Natural killer cell (primary cell): ENCODE data around the gene TNFAIP3. TPM values are rescaled to one million over a fixed set of nuclear protein-coding genes. Genes with fewer than 3 reads are reported as not detected.

Experiments used
- ATAC-seq, 3 donors: fragments of 150-1000 bp in 2 of 3; fragments of 200-7000 bp in 1 of 3; cut with Tn5 transposase; 1 replicate in 1 of 3; 2 replicates in 2 of 3; pipeline ENCODE4 v1.10.0; 2021; ENCODE audit warnings: mild to moderate bottlenecking in 2 of 3, moderate library complexity in 2 of 3
- DNase-seq, 2 donors: peaks; one replicate each; pipeline versions ENCODE4 v3.0.0 to v3.0.0-alpha.2; 2013 to 2021; ENCODE audit warnings: mixed read lengths in 1 of 2
- H3K27ac ChIP-seq: one replicate; pipeline ENCODE4 v1.5.1; 2013; ENCODE audit warnings: mild to moderate bottlenecking, low read length
- H3K27me3 ChIP-seq: one replicate; pipeline ENCODE4 v1.6.1; 2013; ENCODE audit warnings: low read length; ENCODE audit not compliant: control insufficient read depth, insufficient read depth
- H3K36me3 ChIP-seq: one replicate; pipeline ENCODE4 v1.6.1; 2013; ENCODE audit warnings: low read length; ENCODE audit not compliant: control insufficient read depth, insufficient read depth
- H3K4me1 ChIP-seq: one replicate; pipeline ENCODE4 v1.6.1; 2013; ENCODE audit warnings: low read length; ENCODE audit not compliant: control insufficient read depth, insufficient read depth
- H3K4me3 ChIP-seq: one replicate; pipeline ENCODE4 v1.5.1; 2013; ENCODE audit warnings: low read length
- H3K9me3 ChIP-seq: one replicate; pipeline ENCODE4 v1.6.1; 2013; ENCODE audit warnings: low read length; ENCODE audit not compliant: control insufficient read depth, insufficient read depth
- H3K27ac Mint-ChIP-seq, 2 donors: one replicate each; pipeline ENCODE4 v1.8.0; 2022; ENCODE audit warnings: mild to moderate bottlenecking in 2 of 2, mixed read lengths in 2 of 2, moderate library complexity in 1 of 2
- H3K27me3 Mint-ChIP-seq, 2 donors: one replicate each; pipeline ENCODE4 v1.8.0; 2022; ENCODE audit warnings: low read depth in 2 of 2, mixed read lengths in 2 of 2
- H3K36me3 Mint-ChIP-seq: one replicate; pipeline ENCODE4 v1.8.0; 2022; ENCODE audit warnings: mixed read lengths
- H3K4me1 Mint-ChIP-seq, 2 donors: one replicate each; pipeline ENCODE4 v1.8.0; 2022; ENCODE audit warnings: mixed read lengths in 2 of 2
- H3K4me3 Mint-ChIP-seq: one replicate; pipeline ENCODE4 v1.8.0; 2022; ENCODE audit warnings: mild to moderate bottlenecking, moderate library complexity, mixed read lengths
- H3K9me3 Mint-ChIP-seq, 2 donors: one replicate each; pipeline ENCODE4 v1.8.0; 2022; ENCODE audit warnings: mixed read lengths in 2 of 2
- WGBS: methylation state at CpG from one replicate; pipeline ENCODE4 v1.1.7; 2013; ENCODE audit warnings: missing lambda C conversion rate; ENCODE audit not compliant: insufficient coverage; 5-methylcytosine and 5-hydroxymethylcytosine counted together
- intact Hi-C: fragments of 100-400 bp; cut with micrococcal nuclease; formaldehyde crosslinking; loops from one replicate; pipeline ENCODE4 v1.14.2; 2022
- total RNA-seq, 4 donors: library from RNA; stranded (reverse); fragments of 120-200 nt in 1 of 4; gene quantifications; one replicate each; pipeline versions ENCODE4 v1.2.3 to v1.2.4, GENCODE V29; 2013 to 2022
- TF ChIP-seq, protein P1 (sequence below): fragments of 200-600 bp; IDR thresholded peaks from one replicate; pipeline ENCODE4 v1.8.0; 2022; ENCODE audit warnings: antibody characterized with exemption

The TNFAIP3 gene
- total RNA-seq, 3 donors from 2014 or later (not counting 1 experiment from before 2014, with no cell fraction given) = 1,163 to 1,298 (median 1,241) TPM

DNA sequence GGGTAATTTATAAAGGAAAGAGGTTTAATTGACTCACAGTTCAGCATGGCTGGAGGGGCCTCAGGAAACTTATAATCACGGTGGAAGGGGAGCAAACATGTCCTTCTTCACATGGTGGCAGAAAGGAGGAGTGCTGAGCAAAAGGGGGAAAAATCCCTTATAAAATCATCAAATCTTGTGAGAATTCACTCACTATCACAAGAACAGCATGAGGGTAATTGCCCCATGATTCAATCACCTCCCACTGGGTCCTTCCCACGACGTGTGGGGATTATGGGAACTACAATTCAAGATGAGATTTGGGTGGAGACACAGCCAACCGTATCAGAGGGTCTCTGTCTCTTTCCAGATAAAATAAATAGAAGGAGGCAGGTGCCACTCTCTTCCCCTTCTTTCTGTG lies 48.7 kb downstream of the TNFAIP3 start:
- no peaks in the 10 kb centered on the region for H3K9me3 Mint-ChIP-seq
- peaks cover 21 to 30% of the 10 kb centered on the region in 2 donors for H3K27me3 Mint-ChIP-seq
- H3K27me3 ChIP-seq = no peaks in the 10 kb centered on the region
- H3K36me3 ChIP-seq = no peaks in the 10 kb centered on the region
- no peak overlapping the region for H3K27ac ChIP-seq
- no peak for ATAC-seq
- intact Hi-C loops = no loop called here
- peaks cover 6% of the 10 kb centered on the region for H3K4me1 ChIP-seq
- H3K27ac Mint-ChIP-seq = no peak overlapping the region
- H3K36me3 Mint-ChIP-seq = peaks cover 7% of the 10 kb centered on the region
- no peak for DNase-seq
- peaks cover 10% of the 10 kb centered on the region in 2 donors for H3K4me1 Mint-ChIP-seq
- TF ChIP-seq, protein P1, sequence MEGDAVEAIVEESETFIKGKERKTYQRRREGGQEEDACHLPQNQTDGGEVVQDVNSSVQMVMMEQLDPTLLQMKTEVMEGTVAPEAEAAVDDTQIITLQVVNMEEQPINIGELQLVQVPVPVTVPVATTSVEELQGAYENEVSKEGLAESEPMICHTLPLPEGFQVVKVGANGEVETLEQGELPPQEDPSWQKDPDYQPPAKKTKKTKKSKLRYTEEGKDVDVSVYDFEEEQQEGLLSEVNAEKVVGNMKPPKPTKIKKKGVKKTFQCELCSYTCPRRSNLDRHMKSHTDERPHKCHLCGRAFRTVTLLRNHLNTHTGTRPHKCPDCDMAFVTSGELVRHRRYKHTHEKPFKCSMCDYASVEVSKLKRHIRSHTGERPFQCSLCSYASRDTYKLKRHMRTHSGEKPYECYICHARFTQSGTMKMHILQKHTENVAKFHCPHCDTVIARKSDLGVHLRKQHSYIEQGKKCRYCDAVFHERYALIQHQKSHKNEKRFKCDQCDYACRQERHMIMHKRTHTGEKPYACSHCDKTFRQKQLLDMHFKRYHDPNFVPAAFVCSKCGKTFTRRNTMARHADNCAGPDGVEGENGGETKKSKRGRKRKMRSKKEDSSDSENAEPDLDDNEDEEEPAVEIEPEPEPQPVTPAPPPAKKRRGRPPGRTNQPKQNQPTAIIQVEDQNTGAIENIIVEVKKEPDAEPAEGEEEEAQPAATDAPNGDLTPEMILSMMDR = no peak
- no peak overlapping the region for H3K4me3 ChIP-seq
- WGBS = 90% methylated on average over 2 of the region's 4 CpGs
- no peaks in the 10 kb centered on the region for H3K9me3 ChIP-seq
- H3K4me3 Mint-ChIP-seq = no peak overlapping the region

DNA sequence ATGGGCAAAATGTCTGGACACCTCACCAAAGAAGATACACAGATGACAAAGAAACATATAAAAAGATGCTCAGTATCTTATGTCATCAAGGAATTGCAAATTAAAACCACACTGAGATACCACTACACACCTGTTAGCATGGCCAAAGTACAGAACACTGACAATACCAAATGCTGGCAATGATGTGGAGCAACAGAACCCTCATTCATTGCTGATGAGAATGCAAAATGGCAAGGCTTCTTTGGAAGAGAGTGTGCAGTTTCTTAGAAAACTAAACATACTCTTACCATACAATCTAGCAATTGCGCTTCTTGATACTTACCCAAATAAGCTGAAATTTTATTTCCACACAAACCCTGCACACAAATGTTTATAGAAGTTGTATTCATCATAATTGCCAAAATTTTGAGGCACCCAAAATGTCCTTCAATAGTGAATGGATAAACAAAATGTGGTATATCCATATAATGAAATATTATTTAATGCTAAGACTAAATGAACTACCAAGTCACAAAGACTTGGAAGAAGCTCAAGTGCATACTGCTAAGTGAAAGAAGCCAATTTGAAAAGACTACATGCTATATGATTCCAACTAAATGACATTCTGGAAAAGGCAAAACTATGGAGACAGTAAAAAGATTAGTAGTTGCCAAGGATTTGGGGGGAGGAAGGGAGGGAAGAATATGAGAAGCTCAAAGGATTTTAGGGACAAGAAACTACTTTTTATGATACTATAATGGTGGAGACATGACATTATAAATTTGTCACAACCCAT lies 50.7 kb downstream of the TNFAIP3 start:
- H3K36me3 Mint-ChIP-seq = peaks cover 7% of the 10 kb centered on the region
- no peaks in the 10 kb centered on the region for H3K36me3 ChIP-seq
- H3K27me3 ChIP-seq = no peaks in the 10 kb centered on the region
- WGBS = no CpG with 5 or more reads among the region's 1 CpG
- H3K4me3 Mint-ChIP-seq = no peak overlapping the region
- no peaks in the 10 kb centered on the region for H3K4me1 ChIP-seq
- no peak overlapping the region for H3K27ac ChIP-seq
- no peak overlapping the region for H3K4me3 ChIP-seq
- no peak for DNase-seq
- H3K9me3 Mint-ChIP-seq = no peaks in the 10 kb centered on the region
- H3K27me3 Mint-ChIP-seq = peaks cover 10 to 12% of the 10 kb centered on the region in 2 donors
- H3K4me1 Mint-ChIP-seq = peaks cover 0 to 7% of the 10 kb centered on the region in 2 donors
- no peak for ATAC-seq
- no peak overlapping the region for H3K27ac Mint-ChIP-seq
- H3K9me3 ChIP-seq = no peaks in the 10 kb centered on the region
- intact Hi-C loops = no loop called here
- TF ChIP-seq, protein P1 = no peak

DNA sequence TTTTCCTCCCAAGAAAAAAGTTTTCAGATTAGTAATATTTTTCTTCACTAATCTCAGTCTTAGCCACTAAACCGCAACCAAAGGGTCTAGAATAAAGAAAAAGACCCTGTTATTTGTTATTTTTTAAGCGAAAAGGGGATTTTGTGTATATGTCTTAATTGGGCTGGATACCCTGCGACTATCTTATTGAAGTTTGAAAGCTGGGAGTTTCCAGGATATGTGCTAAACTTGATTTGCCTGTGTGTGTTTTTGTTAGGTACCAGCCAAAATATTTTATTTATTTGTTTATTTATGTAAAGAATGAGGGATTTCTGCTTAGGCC lies 52.4 kb downstream of the TNFAIP3 start:
- H3K27me3 ChIP-seq = no peaks in the 10 kb centered on the region
- H3K27ac ChIP-seq = no peak overlapping the region
- 77% methylated on average over 2 of the region's 3 CpGs for WGBS
- H3K27ac Mint-ChIP-seq = no peak overlapping the region
- H3K9me3 ChIP-seq = no peaks in the 10 kb centered on the region
- intact Hi-C loops = no loop called here
- H3K4me1 Mint-ChIP-seq = peaks cover 0 to 7% of the 10 kb centered on the region in 2 donors
- H3K4me3 ChIP-seq = no peak overlapping the region
- no peaks in the 10 kb centered on the region for H3K4me1 ChIP-seq
- TF ChIP-seq, protein P1 = no peak
- DNase-seq = no peak
- no peaks in the 10 kb centered on the region for H3K36me3 ChIP-seq
- no peak for ATAC-seq
- H3K9me3 Mint-ChIP-seq = no peaks in the 10 kb centered on the region
- H3K36me3 Mint-ChIP-seq = no peaks in the 10 kb centered on the region
- no peak overlapping the region for H3K4me3 Mint-ChIP-seq
- H3K27me3 Mint-ChIP-seq = peaks cover 0 to 10% of the 10 kb centered on the region in 2 donors
